HepG2 (cell line): ENCODE data around the gene HELZ2. TPM values are rescaled to one million over a fixed set of nuclear protein-coding genes. Genes with fewer than 3 reads are reported as not detected.
A peak's percentile ranks its signal among the peaks of the same experiment; 100 is the strongest.

Experiments
- ATF1 ChIP-seq: IDR thresholded peaks from 2 replicates; pipeline ENCODE4 v1.6.1; 2016; ENCODE audit warnings: mild to moderate bottlenecking, control low read depth
- CEBPB ChIP-seq: IDR thresholded peaks from 2 replicates; pipeline ENCODE4 v1.6.1; 2011; ENCODE audit warnings: low read depth, low read length, improper control_type of control experiment, borderline replicate concordance
- EED ChIP-seq: sonication (generic); formaldehyde crosslinking; IDR thresholded peaks from 2 replicates; pipeline ENCODE4 v1.5.0; 2020; ENCODE audit warnings: mild to moderate bottlenecking, missing genetic modification reagents
- FOXK1 ChIP-seq: sonication (generic); formaldehyde crosslinking; IDR thresholded peaks from 2 replicates; pipeline ENCODE4 v1.4.0; 2020; ENCODE audit warnings: low read depth, missing genetic modification reagents, borderline replicate concordance
- MAX ChIP-seq: IDR thresholded peaks from 2 replicates; pipeline ENCODE4 v1.6.1; 2012; ENCODE audit warnings: inconsistent platforms
- MTA1 ChIP-seq: sonication (generic); formaldehyde crosslinking; IDR thresholded peaks from 2 replicates; pipeline ENCODE4 v1.4.0; 2020; ENCODE audit warnings: missing genetic modification reagents, mild to moderate bottlenecking, borderline replicate concordance
- NFE2L2 ChIP-seq: fragments of 150-350 bp; IDR thresholded peaks from 2 replicates; pipeline ENCODE4 v1.6.1; 2014; ENCODE audit warnings: low read length
- NR1H2 ChIP-seq: sonication (generic); formaldehyde crosslinking; IDR thresholded peaks from 2 replicates; pipeline ENCODE4 v1.8.1; 2022; ENCODE audit warnings: low read depth, missing genetic modification reagents, borderline replicate concordance
- POLR2A ChIP-seq, 2 experiments: IDR thresholded peaks; 2 replicates each; pipeline ENCODE4 v1.6.1; 2011; ENCODE audit warnings: low read depth in 2 of 2, low read length in 2 of 2, mild to moderate bottlenecking in 1 of 2, moderate library complexity in 1 of 2; ENCODE audit not compliant: insufficient read depth in 1 of 2
- PRMT3 ChIP-seq: sonication (generic); formaldehyde crosslinking; IDR thresholded peaks from 2 replicates; pipeline ENCODE4 v1.8.1; 2022; ENCODE audit warnings: low read depth, mild to moderate bottlenecking, moderate library complexity, missing genetic modification reagents, borderline replicate concordance
- RELA ChIP-seq: sonication (generic); formaldehyde crosslinking; IDR thresholded peaks from 2 replicates; pipeline ENCODE4 v1.4.0; 2020; ENCODE audit warnings: missing genetic modification reagents
- SP5 ChIP-seq: IDR thresholded peaks from 2 replicates; pipeline ENCODE4 v1.6.1; 2016; ENCODE audit warnings: low read depth, borderline replicate concordance
- TOPORS ChIP-seq: sonication (generic); formaldehyde crosslinking; IDR thresholded peaks from 2 replicates; pipeline ENCODE4 v1.8.0; 2023; ENCODE audit warnings: mild to moderate bottlenecking, missing genetic modification reagents
- ZBED4 ChIP-seq: sonication (generic); formaldehyde crosslinking; IDR thresholded peaks from 2 replicates; pipeline ENCODE4 v1.4.0; 2020; ENCODE audit warnings: missing genetic modification reagents, borderline replicate concordance
- ZNF280D ChIP-seq: sonication (generic); formaldehyde crosslinking; IDR thresholded peaks from 2 replicates; pipeline ENCODE4 v1.5.1; 2020; ENCODE audit warnings: mild to moderate bottlenecking, missing genetic modification reagents
- ZNF44 ChIP-seq: sonication (generic); formaldehyde crosslinking; IDR thresholded peaks from 2 replicates; pipeline ENCODE4 v1.5.1; 2020; ENCODE audit warnings: mild to moderate bottlenecking, missing genetic modification reagents
- ZNF546 ChIP-seq: sonication (generic); formaldehyde crosslinking; conservative IDR thresholded peaks from 2 replicates; pipeline ENCODE4 v1.8.1; 2023; ENCODE audit warnings: mild to moderate bottlenecking, missing genetic modification reagents
- ZNF652 ChIP-seq: IDR thresholded peaks from 2 replicates; pipeline ENCODE4 v1.6.1; 2016; ENCODE audit warnings: low read depth, borderline replicate concordance
- ZNF879 ChIP-seq: sonication (generic); formaldehyde crosslinking; IDR thresholded peaks from 2 replicates; pipeline ENCODE4 v1.8.1; 2023; ENCODE audit warnings: missing genetic modification reagents
- polyA plus RNA-seq, 8 experiments: library from polyadenylated mRNA; depleted of rRNA in 3 of 8; stranded (reverse) in 7 of 8; unstranded in 1 of 8; fragments of >200 nt; fragmentation: Illumina TruSeq in 4 of 8; extraction: Trizol in 4 of 8; gene quantifications; 2 replicates each; pipeline versions ENCODE4 v1.2.1 to v1.2.3, GENCODE V29; 2011 to 2016; ENCODE audit warnings: low read depth in 4 of 8, missing spikeins in 1 of 8, mixed read lengths in 1 of 8; ENCODE audit not compliant: insufficient read depth in 1 of 8
- total RNA-seq, 5 experiments: library from RNA; depleted of rRNA; stranded (reverse); fragments of >200 nt; fragmentation: Illumina TruSeq; extraction: Trizol; gene quantifications; 2 replicates each; pipeline ENCODE4 v1.2.3, GENCODE V29; 2016; ENCODE audit warnings: low read depth in 1 of 5

HELZ2 gene
- total and polyA plus RNA-seq, 2 of the 13 experiments (the other 11 are each of a cell fraction or from before 2014, with no cell fraction given): 9.6 to 10.1 TPM

- TF ChIP-seq NR1H2: no peak
- TF ChIP-seq NFE2L2: no peak
- no peak for TF ChIP-seq ZNF879 (CRISPR knock-in tag)
- TF ChIP-seq POLR2A (IDR thresholded peaks at IDR 0.05; ENCODE audit: insufficient read depth in 1 of 2, low read depth in 2 of 2, low read length in 2 of 2): peak in 1 of 2 experiments; percentile 85; a peak in 2 of 4 replicates
- no peak; the same call in 1 of the 2 replicates for TF ChIP-seq ZNF546 (CRISPR knock-in tag)
- 0 out of 2 replicates have a peak, but pooled peaks have one; percentile 24 for TF ChIP-seq MTA1
- no peak; the same call in 1 of the 2 replicates for TF ChIP-seq ZNF280D (CRISPR knock-in tag)
- no peak for TF ChIP-seq RELA (CRISPR knock-in tag)
- TF ChIP-seq ZNF652 (CRISPR knock-in tag): no peak
- no peak for TF ChIP-seq ZBED4 (CRISPR knock-in tag)
- TF ChIP-seq MAX: peak; percentile 55
- TF ChIP-seq CEBPB: no peak
- TF ChIP-seq FOXK1 (CRISPR knock-in tag): no peak; the same call in 1 of the 2 replicates
- no peak for TF ChIP-seq TOPORS (CRISPR knock-in tag)
- no peak for TF ChIP-seq PRMT3 (CRISPR knock-in tag)
- no peak for TF ChIP-seq ZNF44
- no peak for TF ChIP-seq EED (CRISPR knock-in tag)
- TF ChIP-seq SP5 (CRISPR knock-in tag): peak; percentile 48; the same call in 1 of the 2 replicates
- no peak for TF ChIP-seq ATF1 (CRISPR knock-in tag)
Measured at GRCh38 chr20:63574156-63574828, at the start of gene HELZ2 (continued).
